Peyer's patch (tissue), 4 donors: Measurements from ENCODE around the gene TMEM131.

Source experiments
- CTCF ChIP-seq, 6 experiments: fragments of 450-650 bp in 4 of 6; fragments of 200-600 bp in 2 of 6; sonication (generic) in 1 of 6; IDR thresholded peaks; one replicate each; pipeline ENCODE4 v1.5.1; 2017 to 2019; ENCODE audit warnings: antibody characterized with exemption in 6 of 6, mild to moderate bottlenecking in 3 of 6, moderate library complexity in 1 of 6
- POLR2A ChIP-seq, 2 donors: fragments of 450-650 bp; IDR thresholded peaks; one replicate each; pipeline ENCODE4 v1.5.1; 2017; ENCODE audit warnings: antibody characterized with exemption in 2 of 2, mild to moderate bottlenecking in 2 of 2, moderate library complexity in 2 of 2

- TF ChIP-seq POLR2A (IDR thresholded peaks at IDR 0.05), result no peak
- no peak for TF ChIP-seq CTCF (IDR thresholded peaks at IDR 0.05)
Observed at GRCh38 chr2:97907369-97908100, 88.2 kb downstream of the TMEM131 start.
